GM12878 (cell line): ENCODE results near the gene RP9. TPM values are rescaled to one million over a fixed set of nuclear protein-coding genes. Genes with fewer than 3 reads are reported as not detected.

Source experiments
- ATF3 ChIP-seq: IDR thresholded peaks from 2 replicates; pipeline ENCODE4 v1.6.1; 2011; ENCODE audit warnings: low read depth, mild to moderate bottlenecking, low read length, moderate library complexity, borderline replicate concordance; ENCODE audit errors: extremely low read depth
- ATF7 ChIP-seq: fragments of 450-650 bp; IDR thresholded peaks from 2 replicates; pipeline ENCODE4 v1.6.1; 2016; ENCODE audit warnings: low read depth, mild to moderate bottlenecking
- CHD4 ChIP-seq: fragments of 200-600 bp; sonication (generic); IDR thresholded peaks from 2 replicates; pipeline ENCODE4 v1.6.1; 2016; ENCODE audit warnings: mild to moderate bottlenecking
- EGR1 ChIP-seq, 2 experiments: IDR thresholded peaks; 1 replicate in 1 of 2; 2 replicates in 1 of 2; pipeline ENCODE4 v1.6.1; 2011 to 2012; ENCODE audit warnings: low read depth in 2 of 2, low read length in 2 of 2, borderline replicate concordance in 1 of 2, mild to moderate bottlenecking in 1 of 2, moderate library complexity in 1 of 2
- ESRRA ChIP-seq: IDR thresholded peaks from 2 replicates; pipeline ENCODE4 v1.6.1; 2012; ENCODE audit warnings: mild to moderate bottlenecking, low read length, improper control_type of control experiment
- IRF5 ChIP-seq: fragments of 450-650 bp; IDR thresholded peaks from 2 replicates; pipeline ENCODE4 v1.6.1; 2017; ENCODE audit warnings: borderline replicate concordance
- KDM1A ChIP-seq: fragments of 200-600 bp; sonication (generic); IDR thresholded peaks from 2 replicates; pipeline ENCODE4 v1.6.1; 2016; ENCODE audit warnings: borderline replicate concordance
- NR2F1 ChIP-seq: fragments of 450-650 bp; conservative IDR thresholded peaks from 2 replicates; pipeline ENCODE4 v1.6.1; 2017; ENCODE audit warnings: mild to moderate bottlenecking
- NRF1 ChIP-seq: conservative IDR thresholded peaks from 2 replicates; pipeline ENCODE4 v1.6.1; 2011; ENCODE audit warnings: mild to moderate bottlenecking, low read depth, low read length, improper control_type of control experiment
- POU2F2 ChIP-seq: IDR thresholded peaks from 3 replicates; pipeline ENCODE4 v1.6.1; 2011; ENCODE audit warnings: low read depth, mild to moderate bottlenecking, low read length, borderline replicate concordance
- SMAD5 ChIP-seq: IDR thresholded peaks from 2 replicates; pipeline ENCODE4 v1.6.1; 2016; ENCODE audit warnings: antibody characterized with exemption, low read depth
- USF2 ChIP-seq: IDR thresholded peaks from 2 replicates; pipeline ENCODE4 v1.6.1; 2011; ENCODE audit warnings: low read depth, low read length, improper control_type of control experiment, borderline replicate concordance
- WRNIP1 ChIP-seq: IDR thresholded peaks from 2 replicates; pipeline ENCODE4 v1.6.1; 2011; ENCODE audit warnings: low read depth, low read length, improper control_type of control experiment, borderline replicate concordance
- YY1 ChIP-seq: IDR thresholded peaks from 2 replicates; pipeline ENCODE4 v1.6.1; 2011; ENCODE audit warnings: low read depth, mild to moderate bottlenecking, low read length
- ZNF24 ChIP-seq: fragments of 450-650 bp; IDR thresholded peaks from 2 replicates; pipeline ENCODE4 v1.6.1; 2017; ENCODE audit warnings: antibody characterized with exemption, mild to moderate bottlenecking
- ZNF622 ChIP-seq: fragments of 450-650 bp; IDR thresholded peaks from 2 replicates; pipeline ENCODE4 v1.6.1; 2017; ENCODE audit warnings: mild to moderate bottlenecking, inconsistent platforms
- polyA plus RNA-seq, 11 experiments: library from polyadenylated mRNA; depleted of rRNA in 4 of 11; unstranded in 6 of 11; stranded (reverse) in 5 of 11; fragments of >200 nt; fragmentation: Nextera tagmentation in 4 of 11; fragmentation: Illumina TruSeq in 1 of 11; extraction: Ambion mirVana in 4 of 11; extraction: Trizol in 1 of 11; gene quantifications; 1 replicate in 1 of 11; 2 replicates in 10 of 11; pipeline versions ENCODE4 v1.2.1 to v1.2.3, GENCODE V29; 2011 to 2016; ENCODE audit warnings: inconsistent platforms in 2 of 11, missing spikeins in 2 of 11, low read depth in 1 of 11
- total RNA-seq, 4 experiments: library from RNA; depleted of rRNA in 3 of 4; stranded (reverse); fragments of >200 nt in 3 of 4; fragmentation: Illumina TruSeq in 1 of 4; extraction: Trizol in 1 of 4; gene quantifications; 2 replicates each; pipeline versions ENCODE4 v1.2.1 to v1.2.3, GENCODE V29; 2013 to 2021
- TF ChIP-seq, protein P1 (sequence below): IDR thresholded peaks from 2 replicates; pipeline ENCODE4 v1.6.1; 2012; ENCODE audit warnings: mild to moderate bottlenecking, low read depth, low read length
- TF ChIP-seq, protein P2 (sequence below): IDR thresholded peaks from 2 replicates; pipeline ENCODE4 v1.6.1; 2011; ENCODE audit warnings: borderline replicate concordance, low read depth, mild to moderate bottlenecking, moderate library complexity, mixed read lengths, low read length; ENCODE audit not compliant: insufficient read depth; ENCODE audit errors: extremely low read length
- TF ChIP-seq, protein P3 (sequence below): fragments of 150-350 bp; IDR thresholded peaks from 2 replicates; pipeline ENCODE4 v1.6.1; 2016; ENCODE audit warnings: low read depth, low read length

The RP9 gene
- total and polyA plus RNA-seq, 10 of the 15 experiments (the other 5 are each of a cell fraction or from before 2014, with no cell fraction given): 7.6 to 25.3 (median 16.9) TPM

DNA sequence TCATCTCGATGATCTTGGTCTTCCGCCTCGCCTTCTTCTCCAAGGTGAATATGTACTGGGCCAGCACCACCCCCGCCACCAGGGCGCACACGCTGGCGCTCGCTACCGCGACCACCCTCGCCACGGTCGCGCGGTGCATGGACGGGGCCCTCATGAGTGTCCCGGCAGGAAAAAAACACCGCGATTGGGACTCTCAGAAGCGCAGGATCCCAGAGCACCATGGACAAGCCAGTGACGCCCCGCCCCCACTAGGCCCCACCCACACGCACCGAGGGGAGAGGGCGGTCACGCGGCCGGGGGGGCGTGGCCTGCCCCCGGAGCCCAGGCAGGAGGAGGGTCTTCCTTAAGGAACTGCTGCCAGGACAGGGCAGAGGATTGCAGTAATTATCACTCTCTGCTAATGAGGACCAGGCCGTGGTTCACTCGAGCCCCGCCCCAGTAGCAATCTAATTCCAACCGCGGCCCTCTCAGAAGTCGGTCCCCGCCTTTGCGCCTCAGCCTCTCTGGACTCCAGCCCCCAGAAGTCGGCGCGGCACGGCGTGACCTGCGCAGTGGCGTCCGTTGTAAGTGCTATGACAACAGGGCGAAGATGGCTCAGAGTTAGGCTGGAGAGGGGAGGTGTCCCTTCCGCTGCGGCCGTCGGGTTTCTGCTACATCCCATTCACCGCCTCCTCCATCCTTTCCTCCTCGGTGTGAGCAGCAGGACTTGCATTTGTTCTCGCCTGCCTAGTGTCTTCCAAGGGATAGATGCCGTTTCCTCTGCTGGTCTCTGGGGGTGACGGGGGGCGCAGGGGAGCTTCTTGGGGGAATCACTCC, 20.0 kb upstream of the RP9 start, which contains the start of gene BBS9 (continued):
- TF ChIP-seq POU2F2 (peak; percentile 35; the same call in 1 of the 3 replicates), NRF1 (peak; percentile 81), EGR1 (IDR thresholded peaks at IDR 0.05; ENCODE audit: borderline replicate concordance in 1 of 2, low read depth in 2 of 2, low read length in 2 of 2) (peak in 1 of 2 experiments; percentile 59; a peak in 2 of 3 replicates), ZNF622 (no peak), CHD4 (no peak), IRF5 (no peak), WRNIP1 (no peak), YY1 (peak; percentile 77), KDM1A (no peak), ZNF24 (no peak), USF2 (peak; percentile 19; the same call in 1 of the 2 replicates), SMAD5 (no peak), ATF7 (no peak), NR2F1 (no peak), ESRRA (peak; percentile 29; the same call in 1 of the 2 replicates), ATF3 (no peak)
- TF ChIP-seq, protein P1, sequence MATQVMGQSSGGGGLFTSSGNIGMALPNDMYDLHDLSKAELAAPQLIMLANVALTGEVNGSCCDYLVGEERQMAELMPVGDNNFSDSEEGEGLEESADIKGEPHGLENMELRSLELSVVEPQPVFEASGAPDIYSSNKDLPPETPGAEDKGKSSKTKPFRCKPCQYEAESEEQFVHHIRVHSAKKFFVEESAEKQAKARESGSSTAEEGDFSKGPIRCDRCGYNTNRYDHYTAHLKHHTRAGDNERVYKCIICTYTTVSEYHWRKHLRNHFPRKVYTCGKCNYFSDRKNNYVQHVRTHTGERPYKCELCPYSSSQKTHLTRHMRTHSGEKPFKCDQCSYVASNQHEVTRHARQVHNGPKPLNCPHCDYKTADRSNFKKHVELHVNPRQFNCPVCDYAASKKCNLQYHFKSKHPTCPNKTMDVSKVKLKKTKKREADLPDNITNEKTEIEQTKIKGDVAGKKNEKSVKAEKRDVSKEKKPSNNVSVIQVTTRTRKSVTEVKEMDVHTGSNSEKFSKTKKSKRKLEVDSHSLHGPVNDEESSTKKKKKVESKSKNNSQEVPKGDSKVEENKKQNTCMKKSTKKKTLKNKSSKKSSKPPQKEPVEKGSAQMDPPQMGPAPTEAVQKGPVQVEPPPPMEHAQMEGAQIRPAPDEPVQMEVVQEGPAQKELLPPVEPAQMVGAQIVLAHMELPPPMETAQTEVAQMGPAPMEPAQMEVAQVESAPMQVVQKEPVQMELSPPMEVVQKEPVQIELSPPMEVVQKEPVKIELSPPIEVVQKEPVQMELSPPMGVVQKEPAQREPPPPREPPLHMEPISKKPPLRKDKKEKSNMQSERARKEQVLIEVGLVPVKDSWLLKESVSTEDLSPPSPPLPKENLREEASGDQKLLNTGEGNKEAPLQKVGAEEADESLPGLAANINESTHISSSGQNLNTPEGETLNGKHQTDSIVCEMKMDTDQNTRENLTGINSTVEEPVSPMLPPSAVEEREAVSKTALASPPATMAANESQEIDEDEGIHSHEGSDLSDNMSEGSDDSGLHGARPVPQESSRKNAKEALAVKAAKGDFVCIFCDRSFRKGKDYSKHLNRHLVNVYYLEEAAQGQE: no peak
- TF ChIP-seq, protein P2, sequence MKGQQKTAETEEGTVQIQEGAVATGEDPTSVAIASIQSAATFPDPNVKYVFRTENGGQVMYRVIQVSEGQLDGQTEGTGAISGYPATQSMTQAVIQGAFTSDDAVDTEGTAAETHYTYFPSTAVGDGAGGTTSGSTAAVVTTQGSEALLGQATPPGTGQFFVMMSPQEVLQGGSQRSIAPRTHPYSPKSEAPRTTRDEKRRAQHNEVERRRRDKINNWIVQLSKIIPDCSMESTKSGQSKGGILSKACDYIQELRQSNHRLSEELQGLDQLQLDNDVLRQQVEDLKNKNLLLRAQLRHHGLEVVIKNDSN: peak; percentile 76
- TF ChIP-seq, protein P3, sequence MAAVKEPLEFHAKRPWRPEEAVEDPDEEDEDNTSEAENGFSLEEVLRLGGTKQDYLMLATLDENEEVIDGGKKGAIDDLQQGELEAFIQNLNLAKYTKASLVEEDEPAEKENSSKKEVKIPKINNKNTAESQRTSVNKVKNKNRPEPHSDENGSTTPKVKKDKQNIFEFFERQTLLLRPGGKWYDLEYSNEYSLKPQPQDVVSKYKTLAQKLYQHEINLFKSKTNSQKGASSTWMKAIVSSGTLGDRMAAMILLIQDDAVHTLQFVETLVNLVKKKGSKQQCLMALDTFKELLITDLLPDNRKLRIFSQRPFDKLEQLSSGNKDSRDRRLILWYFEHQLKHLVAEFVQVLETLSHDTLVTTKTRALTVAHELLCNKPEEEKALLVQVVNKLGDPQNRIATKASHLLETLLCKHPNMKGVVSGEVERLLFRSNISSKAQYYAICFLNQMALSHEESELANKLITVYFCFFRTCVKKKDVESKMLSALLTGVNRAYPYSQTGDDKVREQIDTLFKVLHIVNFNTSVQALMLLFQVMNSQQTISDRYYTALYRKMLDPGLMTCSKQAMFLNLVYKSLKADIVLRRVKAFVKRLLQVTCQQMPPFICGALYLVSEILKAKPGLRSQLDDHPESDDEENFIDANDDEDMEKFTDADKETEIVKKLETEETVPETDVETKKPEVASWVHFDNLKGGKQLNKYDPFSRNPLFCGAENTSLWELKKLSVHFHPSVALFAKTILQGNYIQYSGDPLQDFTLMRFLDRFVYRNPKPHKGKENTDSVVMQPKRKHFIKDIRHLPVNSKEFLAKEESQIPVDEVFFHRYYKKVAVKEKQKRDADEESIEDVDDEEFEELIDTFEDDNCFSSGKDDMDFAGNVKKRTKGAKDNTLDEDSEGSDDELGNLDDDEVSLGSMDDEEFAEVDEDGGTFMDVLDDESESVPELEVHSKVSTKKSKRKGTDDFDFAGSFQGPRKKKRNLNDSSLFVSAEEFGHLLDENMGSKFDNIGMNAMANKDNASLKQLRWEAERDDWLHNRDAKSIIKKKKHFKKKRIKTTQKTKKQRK: no peak
